Fibroblast of villous mesenchyme (primary cell): ENCODE results near the gene FAM219A. TPM values are rescaled to one million over a fixed set of nuclear protein-coding genes. Genes with fewer than 3 reads are reported as not detected.
A peak's percentile ranks its signal among the peaks of the same experiment; 100 is the strongest.
"Not testable (repeated sequence)": the region's sequence is repeated elsewhere in the genome, so short reads cannot be mapped to it uniquely, and the experiment has no call there.

Experiments used
- DNase-seq: peaks from one replicate; pipeline ENCODE4 v3.0.0-alpha.2; 2010; ENCODE audit warnings: low read depth
- H3K4me3 ChIP-seq: 2 replicates; pipeline ENCODE4 v1.5.1; 2011; ENCODE audit warnings: low read depth, mild to moderate bottlenecking, low read length
- total RNA-seq: library from RNA; depleted of rRNA; stranded (reverse); fragments of >200 nt; gene quantifications from 2 replicates; pipeline ENCODE4 v1.2.3, GENCODE V29; 2012
- TF ChIP-seq, protein P1 (sequence below): IDR thresholded peaks from 2 replicates; pipeline ENCODE4 v1.5.1; 2012; ENCODE audit warnings: low read depth, mild to moderate bottlenecking, low read length; ENCODE audit not compliant: insufficient read depth

The FAM219A gene
- total RNA-seq, 1 donor: 9.9 TPM

DNA sequence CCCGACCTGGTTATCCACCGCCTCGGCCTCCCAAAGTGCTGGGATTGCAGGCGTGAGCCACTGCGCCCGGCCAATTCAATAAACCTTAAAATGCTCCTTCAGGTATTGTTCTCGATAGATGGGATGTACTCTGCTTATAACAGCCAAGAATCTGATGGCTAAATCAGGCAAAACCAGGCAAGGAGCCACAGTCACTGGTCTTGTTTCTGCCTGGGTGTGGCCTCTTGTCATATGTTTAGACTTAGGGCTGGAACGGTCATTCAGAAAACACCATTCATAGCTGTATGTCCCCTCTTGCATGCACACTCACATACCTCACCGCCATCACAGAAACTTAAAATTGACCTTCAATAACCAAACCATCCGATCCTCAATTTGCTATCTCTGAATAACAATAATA, 7.7 kb downstream of the FAM219A start:
- TF ChIP-seq, protein P1, sequence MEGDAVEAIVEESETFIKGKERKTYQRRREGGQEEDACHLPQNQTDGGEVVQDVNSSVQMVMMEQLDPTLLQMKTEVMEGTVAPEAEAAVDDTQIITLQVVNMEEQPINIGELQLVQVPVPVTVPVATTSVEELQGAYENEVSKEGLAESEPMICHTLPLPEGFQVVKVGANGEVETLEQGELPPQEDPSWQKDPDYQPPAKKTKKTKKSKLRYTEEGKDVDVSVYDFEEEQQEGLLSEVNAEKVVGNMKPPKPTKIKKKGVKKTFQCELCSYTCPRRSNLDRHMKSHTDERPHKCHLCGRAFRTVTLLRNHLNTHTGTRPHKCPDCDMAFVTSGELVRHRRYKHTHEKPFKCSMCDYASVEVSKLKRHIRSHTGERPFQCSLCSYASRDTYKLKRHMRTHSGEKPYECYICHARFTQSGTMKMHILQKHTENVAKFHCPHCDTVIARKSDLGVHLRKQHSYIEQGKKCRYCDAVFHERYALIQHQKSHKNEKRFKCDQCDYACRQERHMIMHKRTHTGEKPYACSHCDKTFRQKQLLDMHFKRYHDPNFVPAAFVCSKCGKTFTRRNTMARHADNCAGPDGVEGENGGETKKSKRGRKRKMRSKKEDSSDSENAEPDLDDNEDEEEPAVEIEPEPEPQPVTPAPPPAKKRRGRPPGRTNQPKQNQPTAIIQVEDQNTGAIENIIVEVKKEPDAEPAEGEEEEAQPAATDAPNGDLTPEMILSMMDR: no peak
- DNase-seq: no peak
- H3K4me3 ChIP-seq: no peak overlapping the region

DNA sequence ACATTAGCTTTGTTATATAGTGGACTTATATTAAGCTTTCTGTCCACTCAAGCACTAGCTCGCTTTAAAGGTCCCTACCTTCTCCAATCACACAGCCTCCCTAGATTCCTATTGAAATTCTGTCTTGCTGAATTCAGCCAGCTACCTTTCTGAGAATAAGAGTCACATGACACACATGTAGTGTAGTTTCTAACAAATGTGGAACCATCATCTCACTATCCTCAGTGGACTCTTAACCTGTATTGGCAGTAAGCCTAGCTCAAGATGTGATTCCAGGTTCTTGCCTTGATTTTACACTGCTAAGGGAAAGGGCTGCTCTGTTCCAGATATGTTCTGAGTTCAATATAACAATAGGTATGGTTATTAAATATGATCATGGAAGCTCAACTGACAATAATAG, 11.4 kb downstream of the FAM219A start:
- DNase-seq: no peak
- TF ChIP-seq, protein P1: no peak

DNA sequence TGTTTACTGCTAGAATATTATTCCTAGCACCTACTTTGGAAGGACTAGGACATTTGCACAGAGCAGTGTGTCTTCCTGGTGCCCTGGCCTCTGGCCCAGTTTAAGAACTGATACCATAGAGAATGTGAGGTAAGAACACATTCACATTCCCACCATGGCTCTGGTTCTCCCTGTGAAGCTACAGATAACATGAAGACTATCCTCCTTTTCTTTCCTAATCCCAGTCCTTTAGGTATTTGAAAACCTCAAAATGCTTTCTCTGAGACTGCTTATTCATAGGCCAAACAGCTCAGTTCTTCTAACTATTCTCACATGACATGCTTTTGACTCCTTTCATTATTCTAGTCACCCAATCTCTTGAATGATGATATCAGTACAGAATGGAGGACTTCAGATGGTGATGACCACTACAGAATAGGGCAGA, 11.9 kb downstream of the FAM219A start:
- peak; percentile 21 for DNase-seq
- H3K4me3 ChIP-seq: no peak overlapping the region
- TF ChIP-seq, protein P1: no peak

More for the DNA sequence above, 11.4 kb downstream of the FAM219A start:
- H3K4me3 ChIP-seq: no peak overlapping the region

DNA sequence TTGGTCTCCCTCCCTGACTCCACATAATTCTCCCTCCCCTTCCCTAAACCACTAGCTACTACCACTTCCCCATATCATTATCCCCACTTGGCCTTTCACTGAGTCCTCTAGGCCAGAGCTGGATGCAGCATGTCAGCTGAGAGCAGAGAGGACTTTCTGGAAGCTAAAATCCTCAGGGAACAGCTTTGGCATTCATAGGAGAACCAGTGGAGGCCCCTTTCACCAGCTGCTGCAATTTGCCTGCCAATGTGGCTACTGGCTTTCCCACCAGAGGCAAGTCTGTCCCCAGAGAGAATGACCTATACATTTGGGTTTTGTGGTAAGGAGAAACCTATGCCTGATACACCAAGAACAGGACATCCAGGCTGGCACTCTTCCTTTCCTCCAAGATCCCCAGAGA, 14.4 kb downstream of the FAM219A start:
- no peak overlapping the region for H3K4me3 ChIP-seq
- no peak for DNase-seq
- TF ChIP-seq, protein P1: no peak

DNA sequence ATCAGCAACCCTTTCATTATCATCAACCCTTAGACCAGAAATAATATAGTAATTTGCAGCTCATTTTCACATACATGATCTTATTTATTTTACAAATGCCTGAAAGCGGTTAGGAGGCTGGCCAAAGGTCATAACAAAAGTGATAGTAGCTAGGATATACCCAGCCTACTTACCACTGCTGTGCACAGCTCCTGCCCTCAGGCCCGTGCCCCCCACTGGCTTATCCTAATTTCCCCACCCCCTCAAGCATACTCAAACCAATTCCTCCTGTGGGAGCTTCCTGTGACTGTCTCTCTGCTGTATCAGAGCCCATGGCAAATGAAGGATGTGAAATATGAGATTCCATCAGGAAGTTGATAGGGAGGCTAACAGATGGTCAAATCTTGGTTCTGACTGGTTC, 14.8 kb downstream of the FAM219A start:
- no peak overlapping the region for H3K4me3 ChIP-seq
- TF ChIP-seq, protein P1: no peak
- no peak for DNase-seq

DNA sequence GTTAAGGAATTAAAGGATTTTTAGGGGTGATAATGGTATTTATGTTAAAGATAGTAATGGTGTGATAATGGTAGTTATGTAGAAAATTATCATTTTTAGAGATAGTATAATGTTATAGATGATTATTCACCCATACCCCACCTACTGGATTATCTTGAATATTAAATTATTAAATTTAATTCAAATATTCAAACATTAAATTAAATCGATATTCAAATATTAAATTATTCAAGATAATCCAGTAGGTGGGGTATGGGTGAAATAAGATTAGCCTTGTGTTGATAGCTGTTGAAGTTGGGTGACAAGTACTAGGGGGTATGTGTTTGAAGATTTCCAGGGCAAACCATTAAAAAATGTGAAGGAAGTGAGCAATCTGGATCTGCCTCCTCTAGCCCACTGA, 15.6 kb downstream of the FAM219A start:
- no peak for DNase-seq
- no peak overlapping the region for H3K4me3 ChIP-seq
- TF ChIP-seq, protein P1: no peak

DNA sequence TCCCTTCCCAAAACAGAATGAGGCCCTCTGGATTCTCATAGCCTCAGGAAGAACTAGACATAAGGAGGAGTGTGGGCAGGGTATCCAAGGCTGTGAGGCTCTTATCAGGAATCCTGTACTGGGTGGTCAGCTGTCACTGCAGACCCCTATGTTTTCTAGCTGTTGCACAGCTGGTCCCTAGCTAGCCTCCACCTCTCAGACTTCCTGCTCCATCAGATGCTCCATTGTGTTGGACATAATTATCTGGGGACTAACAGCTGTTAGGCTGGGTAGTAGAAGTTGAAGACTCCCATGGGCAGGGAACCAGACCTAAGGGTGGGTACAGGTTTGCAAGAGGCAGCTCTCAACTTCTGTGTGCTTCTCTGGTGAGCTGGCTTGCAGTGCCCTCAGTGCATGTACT, 18.4 kb downstream of the FAM219A start:
- no peak overlapping the region for H3K4me3 ChIP-seq
- TF ChIP-seq, protein P1: no peak
- no peak for DNase-seq

DNA sequence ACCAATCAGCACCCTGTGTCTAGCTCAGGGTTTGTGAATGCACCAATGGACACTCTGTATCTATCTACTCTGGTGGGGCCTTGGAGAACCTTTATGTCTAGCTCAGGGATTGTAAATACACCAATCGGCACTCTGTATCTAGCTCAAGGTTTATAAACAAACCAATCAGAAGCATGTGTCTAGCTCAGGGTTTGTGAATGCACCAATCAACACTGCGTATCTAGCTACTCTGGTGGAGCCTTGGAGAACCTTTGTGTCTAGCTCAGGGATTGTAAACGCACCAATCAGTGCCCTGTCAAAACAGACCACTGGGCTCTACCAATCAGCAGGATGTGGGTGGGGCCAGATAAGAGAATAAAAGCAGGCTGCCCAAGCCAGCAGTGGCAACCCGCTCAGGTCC, 19.9 kb downstream of the FAM219A start:
- not testable (repeated sequence) for DNase-seq, H3K4me3 ChIP-seq

DNA sequence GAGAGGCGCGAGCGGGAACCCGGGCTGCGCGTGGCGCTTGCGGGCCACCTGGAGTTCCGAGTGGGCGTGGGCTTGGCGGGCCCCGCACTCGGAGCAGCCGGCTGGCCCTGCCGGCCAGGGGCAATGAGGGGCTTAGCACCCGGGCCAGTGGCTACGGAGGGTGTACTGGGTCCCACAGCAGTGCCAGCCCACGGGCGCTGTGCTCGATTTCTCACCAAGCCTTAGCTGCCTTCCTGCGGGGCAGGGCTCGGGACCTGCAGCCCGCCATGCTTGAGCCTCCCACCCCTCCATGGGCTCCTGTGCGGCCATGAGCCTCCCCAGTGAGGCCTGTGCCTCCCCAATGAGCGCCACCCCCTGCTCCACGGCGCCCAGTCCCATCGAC, 20.5 kb downstream of the FAM219A start:
- not testable (repeated sequence) for DNase-seq, H3K4me3 ChIP-seq
